Measurements from ENCODE around the gene ZBTB39. TPM values are rescaled to one million over a fixed set of nuclear protein-coding genes. Genes with fewer than 3 reads are reported as not detected.

Gene ZBTB39
- total RNA-seq, 1 donor from 2014 or later, result 4.7 TPM

DNA sequence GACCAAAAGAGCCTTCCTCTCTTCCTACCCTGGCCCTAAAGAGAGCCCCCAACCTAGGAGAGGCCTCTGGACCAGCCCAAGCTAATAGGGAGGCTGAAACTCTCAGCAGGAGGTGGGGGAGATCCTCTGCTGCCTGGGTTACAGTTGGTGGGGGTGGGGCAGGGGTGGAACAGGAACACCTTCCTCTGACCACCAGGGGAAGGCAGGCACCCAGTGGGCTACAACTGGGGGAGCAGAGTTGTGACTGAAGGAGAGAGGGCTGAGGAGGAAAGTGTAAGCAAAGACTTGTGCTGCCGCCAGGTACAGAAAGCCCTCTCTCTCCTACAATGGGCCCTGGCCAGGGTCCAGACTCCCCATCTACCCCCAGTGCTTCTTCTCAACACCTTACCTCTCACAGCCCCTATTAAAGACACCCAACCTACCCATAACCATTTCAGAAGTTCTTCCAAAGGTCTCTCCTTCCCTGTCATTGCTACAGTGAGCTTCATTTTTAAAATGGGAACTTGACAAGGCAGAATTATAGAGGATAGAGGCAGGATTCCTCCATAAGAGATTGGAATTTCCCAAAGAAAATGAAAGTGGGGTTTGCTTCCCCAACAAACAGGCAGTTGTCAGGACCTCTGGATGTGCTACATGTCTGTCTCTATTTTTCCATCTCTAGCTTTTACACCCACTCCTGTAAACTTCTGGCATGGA is 42.2 kb upstream of the ZBTB39 start:
- TF ChIP-seq, protein P1, sequence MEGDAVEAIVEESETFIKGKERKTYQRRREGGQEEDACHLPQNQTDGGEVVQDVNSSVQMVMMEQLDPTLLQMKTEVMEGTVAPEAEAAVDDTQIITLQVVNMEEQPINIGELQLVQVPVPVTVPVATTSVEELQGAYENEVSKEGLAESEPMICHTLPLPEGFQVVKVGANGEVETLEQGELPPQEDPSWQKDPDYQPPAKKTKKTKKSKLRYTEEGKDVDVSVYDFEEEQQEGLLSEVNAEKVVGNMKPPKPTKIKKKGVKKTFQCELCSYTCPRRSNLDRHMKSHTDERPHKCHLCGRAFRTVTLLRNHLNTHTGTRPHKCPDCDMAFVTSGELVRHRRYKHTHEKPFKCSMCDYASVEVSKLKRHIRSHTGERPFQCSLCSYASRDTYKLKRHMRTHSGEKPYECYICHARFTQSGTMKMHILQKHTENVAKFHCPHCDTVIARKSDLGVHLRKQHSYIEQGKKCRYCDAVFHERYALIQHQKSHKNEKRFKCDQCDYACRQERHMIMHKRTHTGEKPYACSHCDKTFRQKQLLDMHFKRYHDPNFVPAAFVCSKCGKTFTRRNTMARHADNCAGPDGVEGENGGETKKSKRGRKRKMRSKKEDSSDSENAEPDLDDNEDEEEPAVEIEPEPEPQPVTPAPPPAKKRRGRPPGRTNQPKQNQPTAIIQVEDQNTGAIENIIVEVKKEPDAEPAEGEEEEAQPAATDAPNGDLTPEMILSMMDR (conservative IDR thresholded peaks at IDR 0.05; ENCODE audit: low read depth, low read length), result no peak
- no peak for DNase-seq (ENCODE audit: low read depth)
- no peak overlapping the region for H3K4me3 ChIP-seq (ENCODE audit: low read depth, low read length)

DNA sequence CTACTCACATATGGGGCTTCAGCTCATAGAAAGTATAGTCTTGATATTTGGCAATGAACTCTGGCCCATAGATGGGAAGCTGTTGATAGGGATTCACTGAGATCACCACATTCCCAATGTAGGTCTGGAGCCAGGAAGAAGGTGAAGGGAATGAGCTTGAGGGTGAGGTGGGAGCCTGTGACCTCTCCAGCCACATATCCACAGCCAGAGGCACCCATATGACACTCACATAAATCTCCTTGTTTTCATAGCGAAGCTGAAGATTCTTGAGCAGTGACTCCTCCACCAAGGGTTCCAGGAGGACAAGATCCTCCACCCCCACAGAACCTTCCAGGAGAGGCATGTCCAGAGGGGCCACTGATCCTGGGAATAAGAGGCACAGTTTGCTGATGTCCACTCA is 41.6 kb upstream of the ZBTB39 start:
- TF ChIP-seq, protein P1 (conservative IDR thresholded peaks at IDR 0.05; ENCODE audit: low read depth, low read length), result no peak
- no peak for DNase-seq (ENCODE audit: low read depth)
- H3K4me3 ChIP-seq (ENCODE audit: low read depth, low read length), result no peak overlapping the region

DNA sequence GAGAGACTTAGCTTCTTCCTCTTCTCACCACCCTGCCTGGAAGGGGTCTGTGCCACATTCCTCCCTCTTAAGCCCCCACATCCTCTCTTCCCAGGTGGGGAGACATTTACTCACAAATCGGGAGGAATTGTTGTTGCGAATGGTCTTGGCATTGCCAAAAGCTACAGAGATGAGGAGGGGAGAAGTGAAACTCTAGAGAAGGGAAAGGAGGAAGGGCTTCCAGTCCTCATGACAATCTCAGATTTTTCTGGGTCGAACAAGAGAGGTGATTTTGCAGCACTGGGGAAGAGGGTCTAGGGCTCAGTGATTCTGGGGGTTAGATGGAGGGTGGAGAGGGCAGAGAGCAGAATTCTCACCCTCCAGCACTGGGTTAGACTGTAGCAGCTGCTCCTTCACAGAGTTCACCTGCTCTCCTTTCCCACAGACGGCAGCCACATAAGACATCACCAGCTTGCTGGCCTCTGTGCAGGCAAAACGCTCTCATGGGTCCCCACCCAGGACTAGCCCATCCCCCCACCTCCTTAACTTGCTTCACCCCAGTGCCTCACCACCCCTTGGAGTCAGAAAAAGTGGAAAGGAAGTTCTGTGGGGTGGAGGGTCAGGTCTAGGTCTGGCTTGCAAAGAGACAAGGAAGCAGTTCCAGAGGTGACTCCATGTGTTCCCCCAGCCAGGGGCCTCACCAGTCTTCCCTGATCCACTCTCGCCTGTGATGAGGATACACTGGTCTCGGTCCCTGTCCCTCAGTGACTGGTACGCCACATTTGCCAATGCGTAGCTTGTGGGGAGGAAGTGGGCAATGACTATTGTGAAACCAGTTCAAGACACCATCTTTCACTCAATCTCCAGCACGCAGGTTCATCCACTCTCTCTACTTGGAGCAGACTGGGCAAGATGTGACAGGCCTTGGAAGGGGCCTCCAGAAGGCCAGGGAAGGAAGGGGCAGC is 40.9 kb upstream of the ZBTB39 start:
- TF ChIP-seq, protein P1 (conservative IDR thresholded peaks at IDR 0.05; ENCODE audit: low read depth, low read length), result no peak
- no peak for DNase-seq (ENCODE audit: low read depth)
- H3K4me3 ChIP-seq (ENCODE audit: low read depth, low read length), result no peak overlapping the region

DNA sequence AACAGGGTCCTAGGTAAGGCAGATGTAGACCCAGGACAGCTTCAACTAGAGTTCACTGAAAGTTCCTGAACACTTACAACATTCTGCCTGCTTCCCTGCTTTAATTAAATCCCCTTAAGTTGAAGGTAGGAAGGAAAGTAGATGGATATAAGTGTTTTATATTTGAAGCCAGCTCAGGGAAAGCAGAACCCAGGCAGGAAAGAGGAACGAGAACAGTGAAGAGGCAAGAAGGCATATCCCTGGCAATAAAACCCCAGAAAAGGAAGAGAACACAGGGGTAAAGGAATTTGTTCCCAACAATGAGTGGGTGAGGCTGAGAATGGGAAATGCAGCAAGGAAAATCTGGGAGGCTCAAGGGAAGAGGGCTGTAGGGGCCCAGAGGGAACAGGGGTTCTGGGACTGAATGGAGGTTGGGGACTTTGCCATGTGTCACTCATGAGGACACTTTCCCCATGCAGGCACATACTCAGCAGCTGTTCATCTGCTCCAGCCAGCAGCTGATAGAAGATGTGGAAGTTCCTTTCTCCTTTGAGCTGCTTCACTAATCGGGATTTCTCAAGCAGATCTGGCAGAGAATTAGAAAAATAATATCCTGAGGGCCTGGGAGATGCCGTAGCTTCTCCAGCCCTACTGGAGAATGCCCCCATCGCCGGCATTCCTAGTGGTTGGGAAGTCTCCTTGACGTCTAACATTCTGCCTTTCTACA is 39.9 kb upstream of the ZBTB39 start:
- no peak for DNase-seq (ENCODE audit: low read depth)
- no peak overlapping the region for H3K4me3 ChIP-seq (ENCODE audit: low read depth, low read length)
- TF ChIP-seq, protein P1 (conservative IDR thresholded peaks at IDR 0.05; ENCODE audit: low read depth, low read length), result no peak

DNA sequence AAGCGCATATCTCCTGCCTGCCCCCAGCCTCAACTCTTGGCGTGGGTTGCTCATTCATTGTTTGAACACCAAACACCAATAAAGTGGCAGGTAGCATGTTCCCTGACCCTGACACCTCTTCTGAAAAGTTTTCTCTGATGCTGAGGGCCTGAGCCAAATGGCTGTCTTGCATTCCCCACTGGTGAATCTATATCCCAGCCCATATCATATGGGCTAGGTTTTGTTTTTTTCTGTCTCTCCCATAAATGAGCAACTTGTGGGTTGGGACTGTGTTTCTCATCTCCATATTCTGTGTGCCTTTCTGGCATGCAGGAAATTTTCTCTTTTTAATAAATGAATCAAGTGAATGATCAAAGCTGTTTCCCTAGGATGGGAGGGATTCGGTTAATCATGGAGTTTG is 38.5 kb upstream of the ZBTB39 start:
- H3K4me3 ChIP-seq (ENCODE audit: low read depth, low read length), result no peak overlapping the region
- no peak for DNase-seq (ENCODE audit: low read depth)
- TF ChIP-seq, protein P1 (conservative IDR thresholded peaks at IDR 0.05; ENCODE audit: low read depth, low read length), result no peak

DNA sequence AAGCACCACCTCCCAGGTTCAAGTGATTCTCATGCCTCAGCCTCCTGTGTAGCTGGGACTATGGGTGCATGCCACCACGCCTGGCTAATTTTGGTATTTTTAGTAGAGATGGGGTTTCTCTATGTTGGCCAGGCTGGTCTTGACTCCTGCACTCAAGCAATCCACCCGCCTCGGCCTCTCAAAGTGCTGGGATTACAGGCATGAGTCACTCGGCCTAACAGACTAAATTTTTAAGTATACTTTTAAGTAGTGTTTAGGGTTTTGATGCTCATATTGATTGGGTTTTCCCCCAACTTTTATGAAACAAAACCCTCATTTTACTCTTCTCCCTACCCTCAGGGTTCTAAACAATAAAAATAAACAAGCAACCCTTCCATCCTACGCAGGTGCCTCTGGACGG is 38.1 kb upstream of the ZBTB39 start:
- H3K4me3 ChIP-seq (ENCODE audit: low read depth, low read length), result no peak overlapping the region
- TF ChIP-seq, protein P1 (conservative IDR thresholded peaks at IDR 0.05; ENCODE audit: low read depth, low read length), result no peak
- DNase-seq (ENCODE audit: low read depth), result no peak

All from epithelial cell of proximal tubule (primary cell).